ENCODE data around the gene BTD.
A peak's percentile ranks its signal among the peaks of the same experiment; 100 is the strongest.

The BTD gene

GRCh38 chr3:15657016-15657415 lies 55.5 kb downstream of the BTD start:
- Mint-ChIP-seq H3K4me1 (peaks cover 10% of the 10 kb centered on the region), H3K27me3 (peaks cover 9% of the 10 kb centered on the region), H3K4me3 (no peak overlapping the region), H3K36me3 (ENCODE audit: low read depth) (peaks cover 9% of the 10 kb centered on the region), H3K9me3 (peaks cover 25% of the 10 kb centered on the region), H3K27ac (no peak overlapping the region)
- no peak for ATAC-seq
- no peak for DNase-seq

GRCh38 chr3:15659254-15659975 lies 57.9 kb downstream of the BTD start:
- ATAC-seq (no peak), DNase-seq (no peak)
- Mint-ChIP-seq H3K4me3 (no peak overlapping the region), H3K9me3 (peaks cover 32% of the 10 kb centered on the region), H3K4me1 (peaks cover 10% of the 10 kb centered on the region), H3K27ac (no peak overlapping the region), H3K27me3 (peaks cover 6% of the 10 kb centered on the region), H3K36me3 (ENCODE audit: low read depth) (peaks cover 15% of the 10 kb centered on the region)

GRCh38 chr3:15660055-15660935 lies 58.8 kb downstream of the BTD start:
- Mint-ChIP-seq H3K27ac (no peak overlapping the region), H3K4me3 (no peak overlapping the region), H3K36me3 (ENCODE audit: low read depth) (peaks cover 20% of the 10 kb centered on the region), H3K4me1 (peaks cover 10% of the 10 kb centered on the region), H3K27me3 (peaks cover 6% of the 10 kb centered on the region), H3K9me3 (peaks cover 37% of the 10 kb centered on the region)
- ATAC-seq, result no peak
- no peak for DNase-seq

- H3K9me3 Mint-ChIP-seq, result peaks cover 19% of the 10 kb centered on the region
- H3K4me3 Mint-ChIP-seq, result no peak overlapping the region
- DNase-seq, result no peak
- H3K27me3 Mint-ChIP-seq, result peaks cover 6% of the 10 kb centered on the region
- no peak for ATAC-seq
- H3K4me1 Mint-ChIP-seq, result peaks cover 33% of the 10 kb centered on the region
- H3K36me3 Mint-ChIP-seq (ENCODE audit: low read depth), result peaks cover 31% of the 10 kb centered on the region
- H3K27ac Mint-ChIP-seq, result no peak overlapping the region
Measured at GRCh38 chr3:15664144-15664543, 62.6 kb downstream of the BTD start.

GRCh38 chr3:15665510-15666150 lies 64.1 kb downstream of the BTD start:
- Mint-ChIP-seq H3K27ac (no peak overlapping the region), H3K4me1 (peaks cover 25% of the 10 kb centered on the region)
- ATAC-seq, result no peak

GRCh38 chr3:15666277-15666676 lies 64.7 kb downstream of the BTD start:
- DNase-seq (no peak), ATAC-seq (no peak)
- peaks cover 45% of the 10 kb centered on the region for H3K36me3 Mint-ChIP-seq (ENCODE audit: low read depth)
- H3K4me1 Mint-ChIP-seq, result peaks cover 23% of the 10 kb centered on the region
- H3K4me3 Mint-ChIP-seq, result no peak overlapping the region
- no peak overlapping the region for H3K27ac Mint-ChIP-seq
- H3K9me3 Mint-ChIP-seq, result peaks cover 18% of the 10 kb centered on the region
- peaks cover 2% of the 10 kb centered on the region for H3K27me3 Mint-ChIP-seq

More at GRCh38 chr3:15665510-15666150, 64.1 kb downstream of the BTD start:
- Mint-ChIP-seq H3K36me3 (ENCODE audit: low read depth) (peaks cover 39% of the 10 kb centered on the region), H3K27me3 (peaks cover 5% of the 10 kb centered on the region), H3K9me3 (peaks cover 19% of the 10 kb centered on the region), H3K4me3 (no peak overlapping the region)
- no peak for DNase-seq

GRCh38 chr3:15667484-15667883 lies 65.9 kb downstream of the BTD start:
- Mint-ChIP-seq H3K4me3 (peak overlapping the region; percentile 14), H3K36me3 (ENCODE audit: low read depth) (peaks cover 46% of the 10 kb centered on the region), H3K9me3 (peaks cover 12% of the 10 kb centered on the region), H3K27me3 (no peaks in the 10 kb centered on the region), H3K4me1 (peaks cover 23% of the 10 kb centered on the region), H3K27ac (peak overlapping the region; percentile 39)
- peak; percentile 94 for ATAC-seq
- peak; percentile 29 for DNase-seq

- H3K27ac Mint-ChIP-seq, result no peak overlapping the region
- no peak for ATAC-seq
- no peaks in the 10 kb centered on the region for H3K27me3 Mint-ChIP-seq
- DNase-seq, result no peak
- H3K36me3 Mint-ChIP-seq (ENCODE audit: low read depth), result peaks cover 38% of the 10 kb centered on the region
- no peaks in the 10 kb centered on the region for H3K9me3 Mint-ChIP-seq
- no peaks in the 10 kb centered on the region for H3K4me1 Mint-ChIP-seq
- H3K4me3 Mint-ChIP-seq, result no peak overlapping the region
Measured at GRCh38 chr3:15673536-15673935, 72.0 kb downstream of the BTD start.

- DNase-seq, result no peak
- Mint-ChIP-seq H3K27ac (no peak overlapping the region), H3K36me3 (ENCODE audit: low read depth) (peaks cover 19% of the 10 kb centered on the region), H3K27me3 (no peaks in the 10 kb centered on the region), H3K9me3 (no peaks in the 10 kb centered on the region), H3K4me3 (no peak overlapping the region), H3K4me1 (no peaks in the 10 kb centered on the region)
- no peak for ATAC-seq
Measured at GRCh38 chr3:15676259-15676658, 74.7 kb downstream of the BTD start.

GRCh38 chr3:15679306-15679705 lies 77.8 kb downstream of the BTD start:
- ATAC-seq (no peak), DNase-seq (no peak)
- Mint-ChIP-seq H3K36me3 (ENCODE audit: low read depth) (peaks cover 30% of the 10 kb centered on the region), H3K27me3 (no peaks in the 10 kb centered on the region), H3K9me3 (no peaks in the 10 kb centered on the region), H3K4me1 (peaks cover 3% of the 10 kb centered on the region), H3K27ac (no peak overlapping the region), H3K4me3 (no peak overlapping the region)

GRCh38 chr3:15681668-15682067 lies 80.1 kb downstream of the BTD start:
- H3K27me3 Mint-ChIP-seq, result no peaks in the 10 kb centered on the region
- no peaks in the 10 kb centered on the region for H3K9me3 Mint-ChIP-seq
- ATAC-seq (no peak), DNase-seq (no peak)
- H3K4me1 Mint-ChIP-seq, result peaks cover 3% of the 10 kb centered on the region
- H3K4me3 Mint-ChIP-seq, result no peak overlapping the region
- H3K27ac Mint-ChIP-seq, result no peak overlapping the region
- peaks cover 38% of the 10 kb centered on the region for H3K36me3 Mint-ChIP-seq (ENCODE audit: low read depth)

GRCh38 chr3:15682561-15683185 lies 81.1 kb downstream of the BTD start:
- Mint-ChIP-seq H3K4me1 (peaks cover 3% of the 10 kb centered on the region), H3K27ac (no peak overlapping the region), H3K27me3 (no peaks in the 10 kb centered on the region), H3K36me3 (ENCODE audit: low read depth) (peaks cover 32% of the 10 kb centered on the region), H3K4me3 (no peak overlapping the region), H3K9me3 (no peaks in the 10 kb centered on the region)
- ATAC-seq (no peak), DNase-seq (no peak)

GRCh38 chr3:15683253-15683652 lies 81.7 kb downstream of the BTD start:
- Mint-ChIP-seq H3K27me3 (no peaks in the 10 kb centered on the region), H3K4me3 (no peak overlapping the region), H3K4me1 (peaks cover 3% of the 10 kb centered on the region), H3K36me3 (ENCODE audit: low read depth) (peaks cover 28% of the 10 kb centered on the region), H3K9me3 (no peaks in the 10 kb centered on the region), H3K27ac (no peak overlapping the region)
- DNase-seq (no peak), ATAC-seq (no peak)

GRCh38 chr3:15685927-15686326 lies 84.4 kb downstream of the BTD start:
- DNase-seq, result no peak
- Mint-ChIP-seq H3K27me3 (no peaks in the 10 kb centered on the region), H3K4me3 (no peak overlapping the region), H3K9me3 (no peaks in the 10 kb centered on the region), H3K27ac (no peak overlapping the region), H3K4me1 (peaks cover 3% of the 10 kb centered on the region), H3K36me3 (ENCODE audit: low read depth) (peaks cover 40% of the 10 kb centered on the region)
- no peak for ATAC-seq
